Epithelial cell of prostate (primary cell): Measurements from ENCODE around the gene TNFAIP8L2.

Experiments used
- DNase-seq: peaks from one replicate; pipeline ENCODE4 v3.0.0-alpha.2; 2011; ENCODE audit warnings: low read depth, low spot score
- H3K27ac ChIP-seq: fragments of 450-650 bp; 2 replicates; pipeline ENCODE4 v1.5.1; 2017; ENCODE audit warnings: mild to moderate bottlenecking

The TNFAIP8L2 gene

DNA sequence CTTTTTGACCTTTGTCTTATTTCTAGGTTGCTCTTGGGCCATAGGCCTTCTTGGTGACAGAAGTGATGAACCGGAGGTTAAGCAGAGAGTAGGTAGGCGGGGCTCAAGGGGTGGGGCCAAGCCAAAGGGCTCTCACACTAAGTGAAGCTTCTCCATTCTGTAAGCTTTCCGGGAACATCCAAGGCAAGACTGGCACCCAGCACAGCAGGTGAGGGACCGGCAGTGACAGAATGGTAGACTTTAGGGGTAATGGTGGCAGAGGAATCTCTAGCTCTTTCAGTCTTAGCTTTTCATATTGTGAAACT, at the start of gene TNFAIP8L2:
Gene TNFAIP8L2 (plus strand): TSS at position 135 of the 305 bp plus-strand sequence. CDS start 2,049 bp downstream, outside the sequence.
- DNase-seq: no peak
- H3K27ac ChIP-seq: no peak within 1 kb of the TSS

- no peak for DNase-seq
- no peak overlapping the region for H3K27ac ChIP-seq
Observed at GRCh38 chr1:151106894-151107293, 49.6 kb upstream of the TNFAIP8L2 start.

- DNase-seq: no peak
- H3K27ac ChIP-seq: no peak overlapping the region
Observed at GRCh38 chr1:151108331-151108730, 48.1 kb upstream of the TNFAIP8L2 start.

GRCh38 chr1:151113877-151114276, 42.6 kb upstream of the TNFAIP8L2 start:
- no peak overlapping the region for H3K27ac ChIP-seq
- no peak for DNase-seq

DNA sequence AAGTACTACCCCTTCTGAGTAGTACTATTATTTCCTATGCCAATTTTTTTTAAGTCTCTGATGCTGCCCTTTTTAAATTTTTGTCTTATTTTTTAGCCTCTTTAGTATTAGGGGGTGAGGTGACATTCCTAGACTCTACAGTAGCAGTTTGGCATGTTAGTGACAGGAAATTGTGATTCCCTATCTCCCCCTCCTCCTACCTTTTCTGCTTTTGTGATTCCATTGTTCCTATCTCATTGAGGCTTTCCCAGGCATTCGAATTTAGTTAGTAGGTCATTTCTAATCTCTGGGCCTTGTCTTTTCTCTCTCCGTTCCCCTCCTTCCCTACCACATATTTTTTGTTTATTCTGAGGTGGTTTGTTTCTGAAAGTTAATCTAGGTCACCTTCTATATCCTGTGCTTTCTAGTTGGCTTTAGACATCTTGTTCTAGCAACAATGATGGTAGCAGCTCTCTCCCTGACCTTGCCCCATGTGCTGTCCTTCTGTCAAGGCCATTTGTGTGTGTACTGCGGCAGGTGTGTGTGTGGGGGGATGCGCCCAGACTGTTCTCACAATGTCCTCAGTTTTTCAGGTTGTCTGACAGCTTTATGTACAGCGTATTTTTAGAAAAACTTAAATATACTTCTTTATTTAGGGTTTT, 31.6 kb upstream of the TNFAIP8L2 start:
- no peak for DNase-seq

GRCh38 chr1:151128800-151129199, 27.6 kb upstream of the TNFAIP8L2 start:
- no peak overlapping the region for H3K27ac ChIP-seq

More for the DNA sequence above, 31.6 kb upstream of the TNFAIP8L2 start:
- no peak overlapping the region for H3K27ac ChIP-seq

GRCh38 chr1:151130987-151131586, 25.4 kb upstream of the TNFAIP8L2 start:
- peak; percentile 41 for DNase-seq
- H3K27ac ChIP-seq: no peak overlapping the region

More at GRCh38 chr1:151128800-151129199, 27.6 kb upstream of the TNFAIP8L2 start:
- no peak for DNase-seq

DNA sequence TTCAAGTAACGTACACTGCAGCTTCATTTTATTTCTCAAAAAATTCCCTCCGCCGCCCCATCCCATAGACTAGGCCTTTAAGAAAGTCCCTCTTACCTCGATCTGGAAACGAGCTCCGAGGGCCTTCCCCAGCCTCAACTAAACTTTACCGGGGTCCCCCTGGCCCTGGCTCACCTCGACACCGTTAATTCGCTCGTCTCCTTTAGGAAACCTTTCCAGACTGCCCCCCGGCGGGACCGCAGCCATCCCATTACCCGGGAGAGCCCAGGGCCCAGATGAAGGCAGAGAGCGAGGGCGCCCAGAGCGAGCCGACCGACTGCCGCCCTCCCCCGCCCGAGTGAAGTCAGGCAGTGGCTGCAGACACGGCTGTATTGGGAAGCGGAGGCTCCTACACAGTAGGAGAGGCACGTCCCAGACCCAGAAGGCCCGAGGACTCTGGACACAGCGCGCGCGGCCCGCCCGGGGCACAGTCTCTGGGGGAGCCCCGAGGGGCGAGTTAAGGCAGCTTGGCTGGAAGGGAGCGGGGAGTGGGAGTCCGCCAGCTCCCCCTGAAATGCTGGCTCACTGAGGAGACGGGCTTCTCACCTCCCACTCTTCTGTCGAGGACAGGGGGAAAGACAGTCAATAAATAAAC, 24.6 kb upstream of the TNFAIP8L2 start:
- H3K27ac ChIP-seq: no peak overlapping the region
- DNase-seq: no peak

DNA sequence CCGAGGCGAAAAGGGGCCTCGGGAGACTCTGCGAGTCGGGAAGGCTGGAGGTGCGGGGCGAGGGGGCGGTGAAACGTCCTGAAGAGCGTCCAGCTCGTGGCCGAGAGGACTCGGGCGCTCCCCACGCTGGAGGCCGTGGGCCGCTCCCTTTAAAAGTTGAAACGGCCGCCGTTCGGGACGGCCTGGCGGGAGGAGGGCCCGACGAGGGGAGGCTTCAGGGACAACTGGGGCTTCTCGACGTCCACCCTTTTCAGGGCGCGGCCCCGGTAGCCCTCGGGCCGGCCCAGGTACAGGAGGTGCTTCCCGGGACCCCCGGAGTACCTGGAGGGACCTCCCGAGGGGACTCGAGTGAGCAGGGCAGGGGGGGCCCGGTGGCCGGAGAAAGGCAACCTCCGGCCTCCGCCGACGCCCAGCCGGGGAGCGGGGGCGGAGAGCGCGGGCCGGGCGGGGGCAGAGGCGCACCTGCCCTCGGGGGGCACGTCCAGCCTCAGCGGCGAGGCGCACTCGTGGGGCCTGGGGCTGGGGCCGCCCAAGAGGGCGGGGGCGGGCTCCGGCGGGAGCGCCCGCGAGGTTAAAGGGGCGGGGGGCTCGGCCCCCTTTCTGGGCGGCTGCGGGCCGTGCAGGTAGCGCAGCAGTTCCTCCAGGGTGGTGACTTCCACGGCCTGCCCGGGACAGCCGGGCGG, 24.0 kb upstream of the TNFAIP8L2 start:
- DNase-seq: no peak
- H3K27ac ChIP-seq: no peak overlapping the region

DNA sequence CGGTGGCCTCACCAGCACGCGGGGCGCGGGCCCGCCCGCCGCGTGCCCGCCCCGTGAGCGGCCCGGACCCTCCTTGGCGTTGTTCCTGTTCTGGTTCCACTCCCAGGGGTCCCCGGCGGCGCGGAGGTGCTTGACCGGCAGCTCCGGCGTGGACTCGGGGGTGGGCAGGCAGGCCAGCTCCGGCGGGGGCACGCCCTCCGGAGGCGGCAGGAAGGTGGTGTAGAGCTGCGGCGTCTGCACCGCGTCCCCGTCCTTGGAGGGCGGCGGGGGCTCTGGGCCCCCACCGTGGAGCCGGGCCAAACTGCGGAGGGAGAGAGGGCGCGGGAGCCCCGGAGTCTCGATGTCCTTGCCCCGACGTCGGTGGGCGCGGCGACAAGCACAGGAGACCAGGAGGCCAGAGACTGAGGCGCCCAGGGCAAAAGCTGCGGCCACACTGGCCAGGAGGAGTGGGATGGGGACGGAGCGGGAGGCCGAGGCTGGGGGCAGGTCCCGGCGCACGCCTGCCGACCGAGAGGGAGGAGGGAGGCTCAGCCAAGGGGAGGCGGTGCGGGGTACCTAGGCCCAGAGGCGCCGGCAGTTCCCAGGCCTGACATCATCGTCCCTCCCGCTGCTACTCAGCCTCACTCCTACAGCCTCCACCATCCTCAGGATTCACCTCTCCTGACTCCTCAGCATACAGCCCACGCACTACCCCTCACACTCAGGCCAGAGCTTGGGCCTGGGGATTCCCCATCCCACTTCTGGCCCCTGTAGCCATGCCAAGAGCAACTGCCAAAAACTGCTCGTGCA, 23.2 kb upstream of the TNFAIP8L2 start:
- no peak overlapping the region for H3K27ac ChIP-seq
- DNase-seq: no peak

DNA sequence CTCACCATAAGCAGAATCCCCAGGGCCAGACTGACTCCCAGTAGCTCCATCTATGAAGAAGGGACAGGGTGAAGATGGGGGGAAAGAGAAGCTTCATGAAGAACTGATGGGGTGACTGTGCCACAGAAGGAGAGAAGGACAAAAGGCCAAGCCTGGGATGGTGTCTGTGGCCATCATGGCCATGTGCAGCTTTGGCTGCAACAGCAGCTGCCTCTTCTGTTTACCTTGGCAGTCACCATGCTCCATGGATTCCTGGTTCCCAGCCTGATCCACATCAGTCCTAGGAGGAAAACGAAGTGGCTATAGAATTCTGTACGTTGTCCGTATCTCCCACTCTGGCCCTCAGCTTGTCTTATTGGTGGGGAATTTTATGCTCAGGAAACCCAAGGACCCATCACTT, 22.1 kb upstream of the TNFAIP8L2 start:
- no peak overlapping the region for H3K27ac ChIP-seq
- DNase-seq: no peak

DNA sequence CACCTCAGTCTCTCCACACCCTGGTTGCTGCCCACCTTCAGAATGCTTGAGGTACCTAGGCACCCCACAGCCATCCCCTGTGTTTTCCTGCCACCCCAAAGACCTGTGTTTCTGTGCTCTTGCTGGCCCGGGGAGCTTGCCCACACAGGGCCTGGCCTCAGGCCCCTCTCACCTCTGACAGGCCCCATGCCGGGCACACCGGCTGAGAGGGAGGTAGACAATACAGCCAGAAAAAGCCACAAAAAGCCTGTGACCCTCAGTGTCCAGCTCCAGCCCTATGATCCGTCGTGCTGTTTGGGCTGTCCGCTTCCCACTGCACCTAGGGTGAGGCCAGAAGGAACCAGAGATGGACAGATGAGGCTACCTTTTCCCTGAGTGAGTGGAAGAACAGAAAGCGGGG, 21.5 kb upstream of the TNFAIP8L2 start:
- H3K27ac ChIP-seq: no peak overlapping the region
- no peak for DNase-seq

GRCh38 chr1:151135433-151136385, 20.7 kb upstream of the TNFAIP8L2 start:
- no peak overlapping the region for H3K27ac ChIP-seq
- DNase-seq: no peak

- DNase-seq: no peak
- no peak overlapping the region for H3K27ac ChIP-seq
Observed at GRCh38 chr1:151137789-151138188, 18.7 kb upstream of the TNFAIP8L2 start.

DNA sequence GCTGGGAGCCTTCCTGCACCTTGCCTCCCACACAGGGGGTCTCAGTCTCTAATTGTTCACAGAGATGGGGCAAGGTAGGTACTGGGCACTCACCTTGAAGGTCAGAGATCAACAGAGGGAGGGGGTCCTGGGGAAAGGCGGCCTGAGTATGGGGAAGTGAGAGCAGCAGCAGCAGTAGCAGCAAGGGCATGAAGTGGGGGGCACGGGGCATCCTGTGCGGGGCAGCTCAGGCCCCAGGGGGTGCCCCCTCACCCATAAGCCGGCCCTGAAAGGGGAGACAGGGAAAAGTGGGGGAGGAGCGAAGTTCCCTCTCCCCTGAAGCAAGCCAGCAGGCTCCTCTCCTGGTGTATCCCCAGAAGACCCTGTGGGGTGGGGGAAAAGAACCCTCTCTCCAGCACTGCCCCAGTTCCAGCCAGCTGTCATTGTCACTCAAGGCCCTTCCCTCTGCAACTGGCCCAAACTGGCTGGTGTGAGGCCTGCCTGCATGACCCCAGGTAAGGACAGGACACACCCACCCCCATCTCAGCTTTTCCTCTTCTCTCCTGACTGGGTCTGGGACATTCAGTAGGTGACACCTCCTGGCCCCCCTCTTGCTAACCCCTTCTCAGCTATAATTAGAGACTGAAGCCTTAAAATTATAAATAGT, 13.9 kb upstream of the TNFAIP8L2 start:
- H3K27ac ChIP-seq: no peak overlapping the region
- no peak for DNase-seq

- H3K27ac ChIP-seq: no peak overlapping the region
- no peak for DNase-seq
Observed at GRCh38 chr1:151143057-151143435, 13.4 kb upstream of the TNFAIP8L2 start.

DNA sequence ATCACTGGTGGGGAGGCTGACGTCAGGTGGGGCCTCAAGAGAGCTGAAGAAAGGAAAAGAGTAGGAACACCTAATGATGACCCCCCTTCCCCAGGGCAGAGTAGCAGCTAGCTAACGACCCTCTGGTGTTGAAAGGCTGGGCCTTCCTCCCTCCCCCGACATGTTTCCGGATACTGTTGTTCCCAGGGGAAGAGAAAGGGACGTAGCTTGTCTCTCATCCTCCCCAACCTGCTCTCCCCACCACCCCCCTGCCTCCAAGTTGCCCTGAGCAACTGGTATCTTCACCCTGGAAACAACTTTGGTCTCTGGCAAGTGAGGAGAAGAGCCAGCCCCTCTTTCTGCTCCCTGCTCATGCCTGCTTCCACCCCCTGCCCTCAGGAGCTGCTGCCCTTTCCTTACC, 12.5 kb upstream of the TNFAIP8L2 start:
- H3K27ac ChIP-seq: no peak overlapping the region
- DNase-seq: no peak

- no peak for DNase-seq
- no peak overlapping the region for H3K27ac ChIP-seq
Observed at GRCh38 chr1:151144474-151145303, 11.8 kb upstream of the TNFAIP8L2 start.
